D721Med (cell line): ENCODE data around the gene TFAP2E.

Experiments
- DNase-seq: peaks from one replicate; pipeline ENCODE4 v3.0.0; 2011; ENCODE audit warnings: low spot score; ENCODE audit not compliant: insufficient read length
- FAIRE-seq: peaks from 2 replicates; lab custom pipeline; 2011; peaks lifted over from hg19 to GRCh38; lab: Jason Lieb, UNC
- CTCF ChIP-seq: IDR thresholded peaks from 2 replicates; pipeline ENCODE4 v1.5.1; 2012; ENCODE audit warnings: mild to moderate bottlenecking, control low read depth; ENCODE audit not compliant: insufficient read depth; ENCODE audit errors: missing control alignments

Gene TFAP2E

GRCh38 chr1:35557118-35557610 lies 15.9 kb upstream of the TFAP2E start, which contains the start of gene KIAA0319L:
TSS of gene KIAA0319L (minus strand) at chr1:35557403. CDS start at chr1:35554491, 2,912 bp downstream.
- FAIRE-seq (no peak), DNase-seq (peak; percentile 76)
- TF ChIP-seq CTCF, result no peak

GRCh38 chr1:35557611-35558373 lies 15.3 kb upstream of the TFAP2E start, which contains the start of gene NCDN:
TSS of gene NCDN (plus strand) at chr1:35557799. CDS start at chr1:35558191, 392 bp downstream.
- peak; percentile 79 for DNase-seq
- no peak for FAIRE-seq
- no peak for TF ChIP-seq CTCF

- TF ChIP-seq CTCF, result no peak
- DNase-seq (no peak), FAIRE-seq (no peak)
Measured at GRCh38 chr1:35558374-35559316, 14.5 kb upstream of the TFAP2E start.

- DNase-seq, result no peak
- no peak for TF ChIP-seq CTCF
- no peak for FAIRE-seq
Measured at GRCh38 chr1:35559317-35559944, 13.7 kb upstream of the TFAP2E start.

- FAIRE-seq (no peak), DNase-seq (no peak)
- no peak for TF ChIP-seq CTCF
Measured at GRCh38 chr1:35560256-35561225, 12.6 kb upstream of the TFAP2E start.

- TF ChIP-seq CTCF, result no peak
- FAIRE-seq (no peak), DNase-seq (no peak)
Measured at GRCh38 chr1:35561297-35561971, 11.7 kb upstream of the TFAP2E start.
